Activated naive CD4-positive, alpha-beta T cell treated with anti-CD3 and anti-CD28 coated beads, Interleukin-2, amount 50 U/mL, for 72 hours (primary cell): Measurements from ENCODE around the gene PLTP. TPM values are rescaled to one million over a fixed set of nuclear protein-coding genes. Genes with fewer than 3 reads are reported as not detected.
"Not testable (repeated sequence)": the region's sequence is repeated elsewhere in the genome, so short reads cannot be mapped to it uniquely, and the experiment has no call there.

Experiments
- ATAC-seq, 2 donors: fragments of 150-1000 bp; cut with Tn5 transposase; 2 replicates each; pipeline ENCODE4 v1.10.0; 2021; ENCODE audit warnings: mild to moderate bottlenecking in 2 of 2, moderate library complexity in 2 of 2
- DNase-seq, 2 donors: peaks; one replicate each; pipeline ENCODE4 v3.0.0; 2021 to 2022; ENCODE audit warnings: low spot score in 2 of 2
- H3K27ac Mint-ChIP-seq, 2 donors: one replicate each; pipeline ENCODE4 v1.8.0; 2022; ENCODE audit warnings: mild to moderate bottlenecking in 2 of 2, mixed read lengths in 2 of 2
- H3K36me3 Mint-ChIP-seq, 2 donors: one replicate each; pipeline ENCODE4 v1.8.0; 2022; ENCODE audit warnings: mixed read lengths in 2 of 2
- H3K9me3 Mint-ChIP-seq, 2 donors: one replicate each; pipeline ENCODE4 v1.8.0; 2022; ENCODE audit warnings: mixed read lengths in 2 of 2
- total RNA-seq, 2 donors: library from RNA; stranded (reverse); gene quantifications; one replicate each; pipeline ENCODE4 v1.2.3, GENCODE V29; 2022

PLTP gene
- total RNA-seq, 2 donors from 2014 or later = 11.0 to 12.9 TPM

- DNase-seq (peak; percentile 63 to 78), ATAC-seq (peak; percentile 21 to 50)
- H3K27ac Mint-ChIP-seq = peak overlapping the region; percentile 96 to 99
- no peaks in the 10 kb centered on the region for H3K9me3 Mint-ChIP-seq
- peaks cover 4 to 17% of the 10 kb centered on the region in 2 donors for H3K36me3 Mint-ChIP-seq
Measured at GRCh38 chr20:45933266-45934045, 21.5 kb upstream of the PLTP start.

- not testable (repeated sequence) for DNase-seq, H3K36me3 Mint-ChIP-seq, H3K9me3 Mint-ChIP-seq, H3K27ac Mint-ChIP-seq, ATAC-seq
Measured at GRCh38 chr20:45931680-45932079, 19.7 kb upstream of the PLTP start.

- DNase-seq = no peak
- Mint-ChIP-seq H3K9me3 (no peaks in the 10 kb centered on the region), H3K27ac (peak overlapping the region in 1 of 2 donors; percentile 48), H3K36me3 (no peaks in the 10 kb centered on the region)
- ATAC-seq = no peak
Measured at GRCh38 chr20:45927071-45927878, 15.3 kb upstream of the PLTP start.

- DNase-seq (no peak), ATAC-seq (no peak)
- Mint-ChIP-seq H3K27ac (no peak overlapping the region), H3K36me3 (no peaks in the 10 kb centered on the region), H3K9me3 (no peaks in the 10 kb centered on the region)
Measured at GRCh38 chr20:45926731-45927070, 14.7 kb upstream of the PLTP start.

GRCh38 chr20:45925821-45926506, 14.0 kb upstream of the PLTP start:
- no peaks in the 10 kb centered on the region for H3K36me3 Mint-ChIP-seq
- H3K27ac Mint-ChIP-seq = no peak overlapping the region
- ATAC-seq (no peak), DNase-seq (no peak)
- H3K9me3 Mint-ChIP-seq = no peaks in the 10 kb centered on the region

GRCh38 chr20:45924391-45925261, 12.7 kb upstream of the PLTP start:
- DNase-seq (no peak), ATAC-seq (no peak)
- no peaks in the 10 kb centered on the region for H3K36me3 Mint-ChIP-seq
- no peak overlapping the region for H3K27ac Mint-ChIP-seq
- H3K9me3 Mint-ChIP-seq = no peaks in the 10 kb centered on the region

GRCh38 chr20:45921337-45922189, 9.6 kb upstream of the PLTP start:
- no peak for DNase-seq
- ATAC-seq = peak in 1 of 2 donors; percentile 30

GRCh38 chr20:45920462-45921336, 8.7 kb upstream of the PLTP start:
- H3K27ac Mint-ChIP-seq = peak overlapping the region in 1 of 2 donors; percentile 5
- DNase-seq = no peak
- no peak for ATAC-seq
- H3K9me3 Mint-ChIP-seq = no peaks in the 10 kb centered on the region
- no peaks in the 10 kb centered on the region for H3K36me3 Mint-ChIP-seq

More at GRCh38 chr20:45921337-45922189, 9.6 kb upstream of the PLTP start:
- H3K9me3 Mint-ChIP-seq = no peaks in the 10 kb centered on the region
- H3K36me3 Mint-ChIP-seq = no peaks in the 10 kb centered on the region
- H3K27ac Mint-ChIP-seq = peak overlapping the region in 1 of 2 donors; percentile 8

- Mint-ChIP-seq H3K9me3 (no peaks in the 10 kb centered on the region), H3K27ac (no peak overlapping the region), H3K36me3 (no peaks in the 10 kb centered on the region)
- DNase-seq (no peak), ATAC-seq (no peak)
Measured at GRCh38 chr20:45919542-45920399, 7.8 kb upstream of the PLTP start.

- no peaks in the 10 kb centered on the region for H3K9me3 Mint-ChIP-seq
- H3K36me3 Mint-ChIP-seq = no peaks in the 10 kb centered on the region
- ATAC-seq = no peak
- DNase-seq = no peak
- H3K27ac Mint-ChIP-seq = no peak overlapping the region
Measured at GRCh38 chr20:45918779-45919537, 7.0 kb upstream of the PLTP start.

- no peaks in the 10 kb centered on the region for H3K9me3 Mint-ChIP-seq
Measured at GRCh38 chr20:45918182-45918737, 6.3 kb upstream of the PLTP start.

GRCh38 chr20:45917790-45918141, 5.8 kb upstream of the PLTP start:
- ATAC-seq = no peak
- H3K36me3 Mint-ChIP-seq = no peaks in the 10 kb centered on the region
- no peak overlapping the region for H3K27ac Mint-ChIP-seq
- H3K9me3 Mint-ChIP-seq = no peaks in the 10 kb centered on the region
- no peak for DNase-seq

More at GRCh38 chr20:45918182-45918737, 6.3 kb upstream of the PLTP start:
- ATAC-seq (no peak), DNase-seq (no peak)
- no peak overlapping the region for H3K27ac Mint-ChIP-seq
- no peaks in the 10 kb centered on the region for H3K36me3 Mint-ChIP-seq

- H3K36me3 Mint-ChIP-seq = no peaks in the 10 kb centered on the region
- peaks cover 0 to 4% of the 10 kb centered on the region in 2 donors for H3K9me3 Mint-ChIP-seq
- ATAC-seq (peak in 1 of 2 donors; percentile 15), DNase-seq (no peak)
- no peak overlapping the region for H3K27ac Mint-ChIP-seq
Measured at GRCh38 chr20:45913116-45913515, 1.2 kb upstream of the PLTP start.
